Transverse colon (tissue), 4 donors: ENCODE measurements around the gene TBX1. TPM values are rescaled to one million over a fixed set of nuclear protein-coding genes. Genes with fewer than 3 reads are reported as not detected.
"Not testable (repeated sequence)": the region's sequence is repeated elsewhere in the genome, so short reads cannot be mapped to it uniquely, and the experiment has no call there.

ENCODE experiments used
- DNase-seq: peaks from one replicate; pipeline ENCODE4 v3.0.0-alpha.2; 2019
- H3K27ac ChIP-seq, 4 donors: fragments of 200-600 bp; sonication (generic); 2 replicates each; pipeline ENCODE4 v1.5.1; 2016 to 2018; ENCODE audit warnings: inconsistent platforms in 4 of 4
- H3K27me3 ChIP-seq: fragments of 200-600 bp; sonication (generic); 2 replicates; pipeline ENCODE4 v1.5.1; 2017; ENCODE audit warnings: inconsistent platforms
- H3K36me3 ChIP-seq, 4 donors: fragments of 200-600 bp; sonication (generic); 2 replicates each; pipeline ENCODE4 v1.5.1; 2017 to 2019; ENCODE audit warnings: inconsistent platforms in 4 of 4
- H3K4me1 ChIP-seq, 4 donors: fragments of 200-600 bp; sonication (generic); 2 replicates each; pipeline ENCODE4 v1.5.1; 2017 to 2020; ENCODE audit warnings: inconsistent platforms in 4 of 4
- H3K4me3 ChIP-seq, 4 donors: fragments of 200-600 bp; sonication (generic); 1 replicate in 1 of 4; 2 replicates in 3 of 4; pipeline versions ENCODE4 v1.5.1 to v1.6.1; 2017 to 2019; ENCODE audit warnings: inconsistent platforms in 4 of 4
- H3K9me3 ChIP-seq, 2 donors: fragments of 200-600 bp; sonication (generic); 2 replicates each; pipeline ENCODE4 v1.5.1; 2017 to 2019; ENCODE audit warnings: inconsistent platforms in 2 of 2
- CTCF ChIP-seq, 5 experiments: fragments of 200-600 bp in 3 of 5; fragments of 450-650 bp in 2 of 5; sonication (generic) in 3 of 5; IDR thresholded peaks; 1 replicate in 2 of 5; 2 replicates in 3 of 5; pipeline ENCODE4 v1.5.1; 2016 to 2017; ENCODE audit warnings: antibody characterized with exemption in 5 of 5, inconsistent platforms in 3 of 5, mild to moderate bottlenecking in 2 of 5, moderate library complexity in 1 of 5
- EP300 ChIP-seq: sonication (generic); formaldehyde crosslinking; IDR thresholded peaks from one replicate; pipeline ENCODE4 v1.6.1; 2017; ENCODE audit warnings: antibody characterized with exemption, low read depth
- POLR2A ChIP-seq: fragments of 450-650 bp; IDR thresholded peaks from one replicate; pipeline ENCODE4 v1.6.1; 2016; ENCODE audit warnings: antibody characterized with exemption, mild to moderate bottlenecking, moderate library complexity
- POLR2AphosphoS5 ChIP-seq, 3 donors: sonication (generic); formaldehyde crosslinking; IDR thresholded peaks; one replicate each; pipeline ENCODE4 v1.6.1; 2016; ENCODE audit warnings: antibody characterized with exemption in 3 of 3
- WGBS, 2 donors: methylation state at CpG; one replicate each; pipeline ENCODE4 v1.1.5; 2018; ENCODE audit warnings: low coverage in 1 of 2; 5-methylcytosine and 5-hydroxymethylcytosine counted together
- in situ Hi-C, 4 donors: fragments of 200-750 bp; cut with MboI; loops; one replicate each; pipeline versions ENCODE4 v1.15.0 to v1.15.1; 2017; ENCODE audit warnings: low sequenced_read_pairs in 3 of 4, low pct_ligation_motif_present in 1 of 4, low pct_unique_long_range_greater_than_20kb in 1 of 4
- intact Hi-C: fragments of 100-400 bp; cut with DNase I; formaldehyde crosslinking; loops from one replicate; pipeline ENCODE4 v1.15.1; 2023; ENCODE audit warnings: low total_unique reads
- total RNA-seq, 4 donors: library from RNA; depleted of rRNA; stranded (reverse); fragments of >200 nt; gene quantifications; one replicate each; pipeline ENCODE4 v1.1.0, GENCODE V29; 2016

Gene TBX1
- total RNA-seq, 4 donors from 2014 or later, result 1.1 to 1.3 TPM; not detected in 2

GRCh38 chr22:19791243-19791642 is 30.7 kb downstream of the TBX1 start:
- no peak overlapping the region for H3K27ac ChIP-seq
- H3K9me3 ChIP-seq, result no peaks in the 10 kb centered on the region
- DNase-seq, result no peak
- in situ Hi-C loops (no loop called here), intact Hi-C loops (no loop called here)
- no peaks in the 10 kb centered on the region for H3K4me1 ChIP-seq
- H3K4me3 ChIP-seq, result no peak overlapping the region
- H3K36me3 ChIP-seq, result no peaks in the 10 kb centered on the region
- TF ChIP-seq EP300, result no peak
- no peak for TF ChIP-seq CTCF (IDR thresholded peaks at IDR 0.05)
- TF ChIP-seq POLR2A, result no peak
- no peak for TF ChIP-seq POLR2AphosphoS5 (IDR thresholded peaks at IDR 0.05)
- H3K27me3 ChIP-seq, result no peaks in the 10 kb centered on the region

DNA sequence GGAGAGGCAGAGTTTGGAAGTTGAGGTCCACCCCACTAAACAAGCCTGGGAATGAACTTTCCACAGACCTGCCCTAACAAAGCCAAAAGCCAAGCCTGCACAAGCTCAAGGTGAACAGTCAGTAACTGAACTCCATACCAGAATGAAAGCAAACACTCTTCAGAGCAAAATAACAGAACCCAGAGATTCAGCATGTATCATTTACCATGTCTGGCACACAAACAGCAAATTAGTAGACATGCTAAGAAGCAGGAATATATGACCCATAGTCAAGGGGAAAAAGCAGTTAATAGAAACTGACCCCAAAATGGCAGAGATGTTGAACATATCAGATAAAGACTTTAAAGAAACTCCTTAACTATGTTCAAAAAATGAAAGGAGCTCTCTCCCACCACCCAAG is 31.3 kb downstream of the TBX1 start:
- Histone ChIP-seq H3K4me1 (no peaks in the 10 kb centered on the region), H3K9me3 (no peaks in the 10 kb centered on the region), H3K36me3 (no peaks in the 10 kb centered on the region), H3K27ac (no peak overlapping the region), H3K27me3 (no peaks in the 10 kb centered on the region), H3K4me3 (no peak overlapping the region)
- intact Hi-C loops, result no loop called here
- no peak for TF ChIP-seq POLR2A
- no peak for TF ChIP-seq EP300
- TF ChIP-seq CTCF (IDR thresholded peaks at IDR 0.05), result no peak
- no peak for TF ChIP-seq POLR2AphosphoS5 (IDR thresholded peaks at IDR 0.05)
- no peak for DNase-seq
- in situ Hi-C loops, result no loop called here

- H3K4me3 ChIP-seq, H3K27ac ChIP-seq, intact Hi-C loops, H3K27me3 ChIP-seq, DNase-seq, in situ Hi-C loops, H3K9me3 ChIP-seq, H3K36me3 ChIP-seq, H3K4me1 ChIP-seq: not testable (repeated sequence)
- WGBS, 2 donors, result 96% methylated on average over 13 of the region's 13 CpGs; no CpG with 5 or more reads in 1 of the 2 donors
Measured at GRCh38 chr22:19792383-19792896, 31.9 kb downstream of the TBX1 start.

DNA sequence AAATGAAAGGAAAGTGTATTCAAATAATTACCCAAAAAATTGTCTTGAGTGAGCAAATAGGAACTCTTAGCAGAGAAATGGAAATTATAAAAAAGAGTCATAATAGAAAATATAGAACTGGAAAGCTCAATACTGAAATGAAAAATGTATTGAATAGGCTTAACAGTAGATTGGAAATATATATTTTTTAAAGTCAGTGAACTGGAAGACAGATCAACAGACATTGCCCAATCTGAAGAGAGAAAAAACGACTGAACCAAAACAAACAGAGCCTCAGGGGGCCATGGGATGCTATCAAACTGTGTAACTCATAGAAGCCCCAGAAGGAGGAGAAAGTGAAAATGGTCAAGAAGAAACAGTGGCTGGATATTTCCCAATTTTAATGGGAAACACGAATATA is 32.6 kb downstream of the TBX1 start:
- Histone ChIP-seq H3K4me1 (no peaks in the 10 kb centered on the region), H3K27me3 (no peaks in the 10 kb centered on the region), H3K36me3 (no peaks in the 10 kb centered on the region), H3K9me3 (no peaks in the 10 kb centered on the region), H3K4me3 (no peak overlapping the region), H3K27ac (no peak overlapping the region)
- DNase-seq, result no peak
- no peak for TF ChIP-seq POLR2A
- TF ChIP-seq EP300, result no peak
- TF ChIP-seq CTCF (IDR thresholded peaks at IDR 0.05), result no peak
- TF ChIP-seq POLR2AphosphoS5 (IDR thresholded peaks at IDR 0.05), result no peak
- in situ Hi-C loops (no loop called here), intact Hi-C loops (no loop called here)
- 80 to 100% methylated on average over 2 of the region's 2 CpGs for WGBS, 2 donors

GRCh38 chr22:19793661-19794310 is 33.2 kb downstream of the TBX1 start:
- no peaks in the 10 kb centered on the region for H3K9me3 ChIP-seq
- no peak overlapping the region for H3K27ac ChIP-seq
- WGBS, 2 donors, result 88 to 100% methylated on average over 2 of the region's 2 CpGs
- TF ChIP-seq POLR2AphosphoS5 (IDR thresholded peaks at IDR 0.05), result no peak
- no peak for TF ChIP-seq EP300
- TF ChIP-seq CTCF (IDR thresholded peaks at IDR 0.05), result no peak
- no peak for TF ChIP-seq POLR2A
- no peak for DNase-seq
- in situ Hi-C loops, result no loop called here
- H3K4me1 ChIP-seq, result no peaks in the 10 kb centered on the region
- intact Hi-C loops, result no loop called here
- H3K4me3 ChIP-seq, result no peak overlapping the region
- no peaks in the 10 kb centered on the region for H3K36me3 ChIP-seq
- H3K27me3 ChIP-seq, result no peaks in the 10 kb centered on the region
